Vagina (tissue), 2 donors: ENCODE measurements around the gene DXO.
"Not testable (repeated sequence)": the region's sequence is repeated elsewhere in the genome, so short reads cannot be mapped to it uniquely, and the experiment has no call there.

Source experiments
- POLR2A ChIP-seq, 2 donors: fragments of 450-650 bp; IDR thresholded peaks; one replicate each; pipeline ENCODE4 v1.6.1; 2017; ENCODE audit warnings: antibody characterized with exemption in 2 of 2, mild to moderate bottlenecking in 2 of 2, moderate library complexity in 2 of 2
- POLR2AphosphoS5 ChIP-seq, 2 donors: sonication (generic); formaldehyde crosslinking; IDR thresholded peaks; one replicate each; pipeline ENCODE4 v1.9.0; 2017; ENCODE audit warnings: antibody characterized with exemption in 2 of 2, mild to moderate bottlenecking in 2 of 2, low read depth in 1 of 2; ENCODE audit not compliant: insufficient read depth in 1 of 2
- TF ChIP-seq, protein P1 (sequence below), 3 experiments: fragments of 450-650 bp in 2 of 3; fragments of 200-600 bp in 1 of 3; sonication (generic) in 1 of 3; IDR thresholded peaks; one replicate each; pipeline ENCODE4 v1.5.1; 2017 to 2019; ENCODE audit warnings: antibody characterized with exemption in 3 of 3, mild to moderate bottlenecking in 2 of 3, moderate library complexity in 2 of 3

DNA sequence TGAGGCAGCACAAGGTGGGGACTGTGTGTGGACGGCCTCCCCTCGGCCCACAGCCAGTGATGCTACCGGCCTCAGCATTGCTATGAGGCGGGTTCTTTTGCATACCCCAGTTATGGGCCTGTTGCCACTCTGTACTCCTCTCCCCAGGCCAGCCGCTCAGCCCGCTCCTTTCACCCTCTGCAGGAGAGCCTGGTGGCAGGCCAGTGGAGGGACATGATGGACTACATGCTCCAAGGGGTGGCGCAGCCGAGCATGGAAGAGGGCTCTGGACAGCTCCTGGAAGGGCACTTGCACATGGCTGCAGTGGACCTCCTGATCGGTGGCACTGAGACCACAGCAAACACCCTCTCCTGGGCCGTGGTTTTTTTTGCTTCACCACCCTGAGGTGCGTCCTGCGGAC is 35.1 kb upstream of the DXO start:
- TF ChIP-seq, protein P1, sequence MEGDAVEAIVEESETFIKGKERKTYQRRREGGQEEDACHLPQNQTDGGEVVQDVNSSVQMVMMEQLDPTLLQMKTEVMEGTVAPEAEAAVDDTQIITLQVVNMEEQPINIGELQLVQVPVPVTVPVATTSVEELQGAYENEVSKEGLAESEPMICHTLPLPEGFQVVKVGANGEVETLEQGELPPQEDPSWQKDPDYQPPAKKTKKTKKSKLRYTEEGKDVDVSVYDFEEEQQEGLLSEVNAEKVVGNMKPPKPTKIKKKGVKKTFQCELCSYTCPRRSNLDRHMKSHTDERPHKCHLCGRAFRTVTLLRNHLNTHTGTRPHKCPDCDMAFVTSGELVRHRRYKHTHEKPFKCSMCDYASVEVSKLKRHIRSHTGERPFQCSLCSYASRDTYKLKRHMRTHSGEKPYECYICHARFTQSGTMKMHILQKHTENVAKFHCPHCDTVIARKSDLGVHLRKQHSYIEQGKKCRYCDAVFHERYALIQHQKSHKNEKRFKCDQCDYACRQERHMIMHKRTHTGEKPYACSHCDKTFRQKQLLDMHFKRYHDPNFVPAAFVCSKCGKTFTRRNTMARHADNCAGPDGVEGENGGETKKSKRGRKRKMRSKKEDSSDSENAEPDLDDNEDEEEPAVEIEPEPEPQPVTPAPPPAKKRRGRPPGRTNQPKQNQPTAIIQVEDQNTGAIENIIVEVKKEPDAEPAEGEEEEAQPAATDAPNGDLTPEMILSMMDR (IDR thresholded peaks at IDR 0.05), result not testable (repeated sequence)
- not testable (repeated sequence) for TF ChIP-seq POLR2A (IDR thresholded peaks at IDR 0.05); POLR2AphosphoS5 (IDR thresholded peaks at IDR 0.05; ENCODE audit: insufficient read depth in 1 of 2, low read depth in 1 of 2)
